ENCODE results near the gene TPH2. TPM values are rescaled to one million over a fixed set of nuclear protein-coding genes. Genes with fewer than 3 reads are reported as not detected.

TPH2 gene
- total RNA-seq, 1 experiment from 2014 or later = not detected

Other genes starting within 250 kb of the TPH2 start
- 33.5 and 45.2 TPM in 2 replicates for gene RAB21, start 184.0 kb upstream of the TPH2 start, total RNA-seq (2014; rRNA removed; shearing (Covaris generic))
- gene TBC1D15, start 99.1 kb upstream of the TPH2 start, total RNA-seq (2014; rRNA removed; shearing (Covaris generic)) = 22.5 and 24.6 TPM in 2 replicates

All from NCI-H460 (cell line).